Uterus (tissue), 4 donors: Measurements from ENCODE around the gene PLEKHM3. TPM values are rescaled to one million over a fixed set of nuclear protein-coding genes. Genes with fewer than 3 reads are reported as not detected.
"Not testable (repeated sequence)": the region's sequence is repeated elsewhere in the genome, so short reads cannot be mapped to it uniquely, and the experiment has no call there.

Experiments
- DNase-seq, 2 donors: peaks; one replicate each; pipeline ENCODE4 v3.0.0-alpha.2; 2019 to 2020
- H3K27ac ChIP-seq, 2 donors: fragments of 200-600 bp; sonication (generic); 1 replicate in 1 of 2; 2 replicates in 1 of 2; pipeline ENCODE4 v1.5.1; 2016 to 2018
- H3K27me3 ChIP-seq, 2 donors: fragments of 200-600 bp; sonication (generic); one replicate each; pipeline ENCODE4 v1.5.1; 2018 to 2019; ENCODE audit warnings: control low read depth in 1 of 2
- H3K36me3 ChIP-seq, 2 donors: fragments of 200-600 bp; sonication (generic); one replicate each; pipeline ENCODE4 v1.5.1; 2019; ENCODE audit warnings: control low read depth in 1 of 2
- H3K4me1 ChIP-seq, 2 donors: fragments of 200-600 bp; sonication (generic); one replicate each; pipeline ENCODE4 v1.5.1; 2018 to 2019; ENCODE audit warnings: control low read depth in 1 of 2
- H3K4me3 ChIP-seq, 2 donors: fragments of 200-600 bp; sonication (generic); 1 replicate in 1 of 2; 2 replicates in 1 of 2; pipeline ENCODE4 v1.5.1; 2018 to 2019; ENCODE audit warnings: mild to moderate bottlenecking in 1 of 2
- H3K9me3 ChIP-seq, 2 donors: fragments of 200-600 bp; sonication (generic); one replicate each; pipeline ENCODE4 v1.5.1; 2019; ENCODE audit warnings: control low read depth in 1 of 2
- POLR2A ChIP-seq, 2 donors: fragments of 450-650 bp; IDR thresholded peaks; one replicate each; pipeline ENCODE4 v1.6.1; 2016; ENCODE audit warnings: antibody characterized with exemption in 2 of 2, mild to moderate bottlenecking in 1 of 2, moderate library complexity in 1 of 2
- intact Hi-C: fragments of 100-400 bp; cut with DNase I; formaldehyde crosslinking; loops from one replicate; pipeline ENCODE4 v1.15.1; 2023; ENCODE audit warnings: low total_unique reads
- total RNA-seq, 4 donors: library from RNA; depleted of rRNA in 3 of 4; stranded (reverse); fragments of >200 nt in 3 of 4; gene quantifications; one replicate each; pipeline versions ENCODE4 v1.1.0 to v1.2.4, GENCODE V29; 2014 to 2023
- TF ChIP-seq, protein P1 (sequence below), 4 experiments: fragments of 200-600 bp in 2 of 4; fragments of 450-650 bp in 2 of 4; sonication (generic) in 2 of 4; IDR thresholded peaks; one replicate each; pipeline ENCODE4 v1.5.1; 2016 to 2019; ENCODE audit warnings: antibody characterized with exemption in 4 of 4, mild to moderate bottlenecking in 2 of 4, moderate library complexity in 1 of 4
- donor health status: DM: yes; HTN: yes; CAD: no.

Gene PLEKHM3
- total RNA-seq, 4 donors from 2014 or later: 20.5 to 43.4 (median 21.6) TPM

DNA sequence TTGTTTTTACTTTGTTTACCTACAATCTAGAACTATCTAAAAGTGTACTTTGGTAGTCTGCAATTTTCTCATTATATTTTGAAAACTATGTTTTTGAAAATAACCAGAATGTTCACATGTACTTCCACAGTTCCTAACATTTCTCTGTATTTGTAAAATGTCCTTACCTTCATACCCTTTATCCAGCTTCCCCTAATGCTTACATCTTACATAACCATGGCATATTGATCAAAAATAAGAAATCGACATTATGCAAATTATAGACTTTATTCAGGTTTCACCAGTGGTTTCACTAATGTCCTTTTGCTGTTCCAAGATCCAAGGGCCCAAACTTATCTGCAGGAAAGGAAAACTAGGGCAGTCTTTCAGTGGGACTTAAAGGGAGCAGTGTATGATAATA is 114.1 kb downstream of the PLEKHM3 start:
- no peaks in the 10 kb centered on the region for H3K9me3 ChIP-seq
- H3K27me3 ChIP-seq: no peaks in the 10 kb centered on the region
- TF ChIP-seq, protein P1, sequence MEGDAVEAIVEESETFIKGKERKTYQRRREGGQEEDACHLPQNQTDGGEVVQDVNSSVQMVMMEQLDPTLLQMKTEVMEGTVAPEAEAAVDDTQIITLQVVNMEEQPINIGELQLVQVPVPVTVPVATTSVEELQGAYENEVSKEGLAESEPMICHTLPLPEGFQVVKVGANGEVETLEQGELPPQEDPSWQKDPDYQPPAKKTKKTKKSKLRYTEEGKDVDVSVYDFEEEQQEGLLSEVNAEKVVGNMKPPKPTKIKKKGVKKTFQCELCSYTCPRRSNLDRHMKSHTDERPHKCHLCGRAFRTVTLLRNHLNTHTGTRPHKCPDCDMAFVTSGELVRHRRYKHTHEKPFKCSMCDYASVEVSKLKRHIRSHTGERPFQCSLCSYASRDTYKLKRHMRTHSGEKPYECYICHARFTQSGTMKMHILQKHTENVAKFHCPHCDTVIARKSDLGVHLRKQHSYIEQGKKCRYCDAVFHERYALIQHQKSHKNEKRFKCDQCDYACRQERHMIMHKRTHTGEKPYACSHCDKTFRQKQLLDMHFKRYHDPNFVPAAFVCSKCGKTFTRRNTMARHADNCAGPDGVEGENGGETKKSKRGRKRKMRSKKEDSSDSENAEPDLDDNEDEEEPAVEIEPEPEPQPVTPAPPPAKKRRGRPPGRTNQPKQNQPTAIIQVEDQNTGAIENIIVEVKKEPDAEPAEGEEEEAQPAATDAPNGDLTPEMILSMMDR (IDR thresholded peaks at IDR 0.05): no peak
- no peak for TF ChIP-seq POLR2A (IDR thresholded peaks at IDR 0.05)
- no peaks in the 10 kb centered on the region for H3K36me3 ChIP-seq
- intact Hi-C loops: no loop called here
- H3K4me3 ChIP-seq: no peak overlapping the region
- no peak for DNase-seq
- no peaks in the 10 kb centered on the region for H3K4me1 ChIP-seq
- H3K27ac ChIP-seq: no peak overlapping the region

DNA sequence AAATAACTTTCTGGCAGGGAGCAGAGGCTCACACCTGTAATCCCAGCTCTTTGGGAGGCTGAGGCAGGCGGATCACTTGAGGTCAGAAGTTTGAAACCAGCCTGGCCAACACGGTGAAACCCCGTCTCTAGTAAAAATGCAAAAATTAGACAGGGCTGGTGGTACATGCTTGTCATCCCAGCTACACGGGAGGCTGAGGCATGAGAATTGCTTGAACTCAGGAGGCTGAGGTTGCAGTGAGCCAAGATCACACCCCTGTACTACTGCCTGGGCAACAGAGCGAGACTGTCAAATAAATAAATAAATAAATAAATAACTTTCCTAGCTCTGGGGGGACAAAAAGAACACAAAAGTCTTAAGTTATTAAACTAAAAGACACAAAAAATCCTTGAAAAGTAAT is 118.8 kb downstream of the PLEKHM3 start:
- H3K36me3 ChIP-seq, DNase-seq, intact Hi-C loops, H3K27me3 ChIP-seq, H3K27ac ChIP-seq, H3K4me3 ChIP-seq, H3K9me3 ChIP-seq, H3K4me1 ChIP-seq: not testable (repeated sequence)

DNA sequence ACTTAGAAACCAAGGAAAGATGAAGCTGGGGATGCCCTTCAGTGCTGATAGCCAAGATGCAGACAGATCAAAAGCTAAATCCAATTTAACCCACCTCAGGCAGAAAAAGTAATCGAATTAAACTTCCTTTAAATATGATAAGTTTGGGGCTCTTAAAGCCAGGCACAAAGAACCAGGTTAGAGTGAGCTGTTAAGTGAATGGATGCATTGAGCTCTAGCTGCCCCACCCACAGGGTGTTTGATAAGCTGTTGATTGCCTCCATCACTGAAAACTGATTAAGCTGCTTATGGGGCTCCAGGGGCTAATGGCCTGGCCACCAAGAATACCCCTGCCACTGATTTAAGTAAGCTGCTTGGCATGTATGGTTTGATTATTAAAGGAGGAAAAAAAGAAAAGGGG is 119.8 kb downstream of the PLEKHM3 start:
- intact Hi-C loops: no loop called here
- H3K27ac ChIP-seq: no peak overlapping the region
- no peak for DNase-seq
- TF ChIP-seq, protein P1 (IDR thresholded peaks at IDR 0.05): no peak
- no peak for TF ChIP-seq POLR2A (IDR thresholded peaks at IDR 0.05)
- no peaks in the 10 kb centered on the region for H3K36me3 ChIP-seq
- no peaks in the 10 kb centered on the region for H3K9me3 ChIP-seq
- no peaks in the 10 kb centered on the region for H3K4me1 ChIP-seq
- H3K4me3 ChIP-seq: no peak overlapping the region
- no peaks in the 10 kb centered on the region for H3K27me3 ChIP-seq

DNA sequence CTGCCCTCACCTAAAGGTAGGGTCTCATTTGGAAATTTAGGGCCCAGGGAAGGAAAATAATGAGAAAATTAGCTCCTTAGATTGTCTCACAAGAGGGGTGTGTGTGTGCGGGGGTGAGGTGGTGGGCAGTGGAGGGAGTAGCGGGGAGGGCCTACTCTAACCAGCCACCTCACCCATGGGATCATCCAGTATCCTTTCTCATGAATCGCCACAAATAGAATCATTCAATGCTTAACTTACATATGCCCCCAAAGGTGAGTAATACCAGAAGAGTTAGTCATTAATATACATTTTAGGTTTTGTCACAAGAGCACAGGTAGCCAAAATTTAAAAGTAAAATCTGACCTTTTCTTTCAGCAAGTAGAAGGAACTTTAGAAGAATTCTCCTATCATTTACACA is 122.1 kb downstream of the PLEKHM3 start:
- Histone ChIP-seq H3K4me1 (no peaks in the 10 kb centered on the region), H3K36me3 (no peaks in the 10 kb centered on the region), H3K27me3 (no peaks in the 10 kb centered on the region), H3K9me3 (no peaks in the 10 kb centered on the region), H3K27ac (no peak overlapping the region), H3K4me3 (no peak overlapping the region)
- no peak for DNase-seq
- intact Hi-C loops: no loop called here
- no peak for TF ChIP-seq POLR2A (IDR thresholded peaks at IDR 0.05)
- TF ChIP-seq, protein P1 (IDR thresholded peaks at IDR 0.05): no peak

DNA sequence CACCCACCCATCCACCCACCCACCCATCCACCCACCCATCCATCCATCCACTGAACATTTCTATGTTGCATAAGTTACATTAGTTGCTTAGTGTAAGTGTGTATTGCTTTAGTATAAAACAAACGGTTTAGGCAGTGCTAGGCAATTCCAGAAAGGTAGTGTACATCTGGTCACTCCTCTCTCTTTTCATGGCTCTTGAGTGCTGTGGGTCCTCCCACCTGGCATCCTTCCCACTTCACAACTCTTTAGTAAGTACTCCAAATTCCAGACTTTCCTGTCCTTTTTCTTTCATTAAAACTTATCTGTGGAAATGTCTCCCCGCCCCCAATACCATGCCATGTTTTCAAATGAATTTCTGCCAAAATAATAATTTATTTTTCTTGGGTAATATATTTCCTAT is 122.5 kb downstream of the PLEKHM3 start:
- H3K4me1 ChIP-seq: no peaks in the 10 kb centered on the region
- no peak for TF ChIP-seq POLR2A (IDR thresholded peaks at IDR 0.05)
- TF ChIP-seq, protein P1 (IDR thresholded peaks at IDR 0.05): no peak
- no peaks in the 10 kb centered on the region for H3K36me3 ChIP-seq
- DNase-seq: no peak
- H3K27me3 ChIP-seq: no peaks in the 10 kb centered on the region
- intact Hi-C loops: no loop called here
- no peak overlapping the region for H3K4me3 ChIP-seq
- H3K27ac ChIP-seq: no peak overlapping the region
- H3K9me3 ChIP-seq: no peaks in the 10 kb centered on the region

DNA sequence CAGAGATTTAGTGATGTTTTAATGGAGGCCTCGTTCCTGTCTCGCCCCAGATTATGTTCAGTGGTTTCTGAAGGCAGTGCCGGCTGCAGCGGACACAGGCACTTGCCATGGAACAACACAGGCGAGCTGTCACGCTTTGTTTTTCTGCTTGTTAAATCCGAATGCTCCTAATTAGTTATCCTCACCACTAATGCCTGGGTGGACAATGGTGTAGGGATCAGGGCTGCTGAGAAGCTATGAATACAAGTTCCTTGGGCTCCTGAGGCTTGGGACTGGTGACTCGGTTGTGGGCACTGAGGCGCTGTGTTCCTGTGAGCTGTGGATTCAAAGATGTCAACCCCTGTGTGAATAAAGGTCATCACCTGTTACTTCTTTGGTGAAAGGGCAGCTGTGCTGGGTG is 123.5 kb downstream of the PLEKHM3 start:
- DNase-seq: no peak
- intact Hi-C loops: no loop called here
- TF ChIP-seq, protein P1 (IDR thresholded peaks at IDR 0.05): no peak
- no peak for TF ChIP-seq POLR2A (IDR thresholded peaks at IDR 0.05)
- H3K4me1 ChIP-seq: no peaks in the 10 kb centered on the region
- no peaks in the 10 kb centered on the region for H3K36me3 ChIP-seq
- H3K9me3 ChIP-seq: no peaks in the 10 kb centered on the region
- no peak overlapping the region for H3K4me3 ChIP-seq
- H3K27me3 ChIP-seq: no peaks in the 10 kb centered on the region
- no peak overlapping the region for H3K27ac ChIP-seq
